K562 (cell line): Measurements from ENCODE around the gene ODAD2. TPM values are rescaled to one million over a fixed set of nuclear protein-coding genes. Genes with fewer than 3 reads are reported as not detected.

ENCODE experiments used
- ATAC-seq: fragments of 200-7000 bp; cut with Tn5 transposase; 3 replicates; pipeline ENCODE4 v1.9.1; 2020; ENCODE audit warnings: moderate library complexity
- BruUV-seq: library from RNA; stranded (reverse); fragments of 400-500 nt; replicated peaks from 2 replicates; lab custom pipeline; 2021; lab: Mats Ljungman, UMichigan
- CTCF ChIA-PET: fragments of 300-600 bp; formaldehyde crosslinking; extraction: SDS; loops from one replicate; lab custom pipeline; 2021; ENCODE audit warnings: low intra/inter-chr PET ratio; lab: Yijun Ruan, JAX
- POLR2A ChIA-PET: fragments of 300-600, 350-650 bp; sonication (Branson Sonifier 250); formaldehyde crosslinking; extraction: SDS; loops from one replicate; lab custom pipeline; 2021; ENCODE audit warnings: antibody characterized with exemption, inconsistent platforms; lab: Yijun Ruan, JAX
- DNase-seq, 4 experiments: peaks; one replicate each; pipeline versions ENCODE4 v3.0.0 to v3.0.0-alpha.2; 2011 to 2018; ENCODE audit warnings: low spot score in 3 of 4, mixed read lengths in 3 of 4; ENCODE audit errors: extremely low read depth in 1 of 4
- FAIRE-seq: peaks from 2 replicates; lab custom pipeline; 2011; peaks lifted over from hg19 to GRCh38; lab: Jason Lieb, UNC
- H2AFZ ChIP-seq: 2 replicates; pipeline ENCODE4 v1.6.0; 2011; ENCODE audit warnings: low read depth, low read length, control low read depth, inconsistent platforms
- H3K27ac ChIP-seq: fragments of 200-600 bp; 3 replicates; pipeline ENCODE4 v1.8.0; 2011; ENCODE audit warnings: low read depth, mild to moderate bottlenecking, control low read depth, inconsistent platforms, low read length, moderate library complexity, mixed read lengths; ENCODE audit errors: extremely low read depth
- H3K27me3 ChIP-seq, 2 experiments: fragments of 300-600 bp in 1 of 2; 2 replicates in 1 of 2; 3 replicates in 1 of 2; pipeline versions ENCODE4 v1.6.0 to v1.8.0; 2011; ENCODE audit warnings: inconsistent platforms in 2 of 2, low read length in 2 of 2, mild to moderate bottlenecking in 1 of 2, mixed read lengths in 1 of 2, moderate library complexity in 1 of 2; ENCODE audit not compliant: control insufficient read depth in 2 of 2, insufficient read depth in 2 of 2
- H3K36me3 ChIP-seq: fragments of 300-600 bp; 3 replicates; pipeline ENCODE4 v1.8.0; 2011; ENCODE audit warnings: mild to moderate bottlenecking, low read length, inconsistent platforms; ENCODE audit not compliant: control insufficient read depth, insufficient read depth
- H3K4me1 ChIP-seq, 2 experiments: fragments of 200-600 bp in 1 of 2; replicated peaks in 1 of 2; 2 replicates in 1 of 2; 3 replicates in 1 of 2; pipeline versions ENCODE4 v1.5.1 to v1.8.0; 2011; ENCODE audit warnings: inconsistent platforms in 2 of 2, low read length in 2 of 2, mild to moderate bottlenecking in 1 of 2, mixed read lengths in 1 of 2, moderate library complexity in 1 of 2; ENCODE audit not compliant: control insufficient read depth in 2 of 2, insufficient read depth in 2 of 2
- H3K4me2 ChIP-seq: 2 replicates; pipeline ENCODE4 v1.6.1; 2011; ENCODE audit warnings: low read length, control low read depth, inconsistent platforms, mixed read lengths; ENCODE audit not compliant: insufficient read depth
- H3K4me3 ChIP-seq: fragments of 200-600 bp; sonication (generic), shearing (Covaris generic); 2 replicates; pipeline ENCODE4 v1.5.1; 2016; ENCODE audit warnings: control low read depth, inconsistent platforms
- H3K79me2 ChIP-seq: fragments of 200-600 bp; 3 replicates; pipeline ENCODE4 v1.8.0; 2011; ENCODE audit warnings: low read length, inconsistent platforms; ENCODE audit not compliant: control insufficient read depth, insufficient read depth
- H3K9ac ChIP-seq, 2 experiments: 2 replicates each; pipeline versions ENCODE4 v1.6.0 to v1.6.1; 2011; ENCODE audit warnings: low read depth in 2 of 2, low read length in 2 of 2, control low read depth in 1 of 2, inconsistent platforms in 1 of 2, mild to moderate bottlenecking in 1 of 2, mixed read lengths in 1 of 2; ENCODE audit not compliant: insufficient read depth in 1 of 2
- H3K9me1 ChIP-seq: one replicate; pipeline ENCODE4 v1.6.0; 2011; ENCODE audit warnings: inconsistent platforms, mild to moderate bottlenecking, low read length, moderate library complexity; ENCODE audit not compliant: control insufficient read depth, insufficient read depth
- H3K9me3 ChIP-seq: replicated peaks from 2 replicates; pipeline ENCODE4 v1.5.1; 2011; ENCODE audit warnings: low read depth, low read length, inconsistent platforms; ENCODE audit not compliant: control insufficient read depth, insufficient read depth
- H4K20me1 ChIP-seq: replicated peaks from 2 replicates; pipeline ENCODE4 v1.6.1; 2011; ENCODE audit warnings: low read length, inconsistent platforms, mixed read lengths; ENCODE audit not compliant: control insufficient read depth, insufficient read depth
- CGGBP1 ChIP-seq: fragments of 250-450 bp; sonication (Bioruptor Pico); IDR thresholded peaks from 2 replicates; pipeline ENCODE4 v1.9.0; 2021; ENCODE audit warnings: mild to moderate bottlenecking
- DNMT1 ChIP-seq: fragments of 450-650 bp; IDR thresholded peaks from 2 replicates; pipeline ENCODE4 v1.6.1; 2016; ENCODE audit warnings: antibody characterized with exemption, mild to moderate bottlenecking
- ELF2 ChIP-seq: fragments of 250-450 bp; sonication (Bioruptor Pico); IDR thresholded peaks from 2 replicates; pipeline ENCODE4 v1.5.0; 2021; ENCODE audit warnings: mild to moderate bottlenecking
- ID3 ChIP-seq, 2 experiments: fragments of 250-450 bp in 1 of 2; fragments of 450-650 bp in 1 of 2; sonication (Bioruptor Pico) in 1 of 2; IDR thresholded peaks; 2 replicates each; pipeline versions ENCODE4 v1.6.1 to v1.8.0; 2016 to 2021; ENCODE audit warnings: mild to moderate bottlenecking in 2 of 2, moderate library complexity in 2 of 2, missing compliant biosample characterization in 1 of 2, missing genetic modification characterization in 1 of 2
- JUNB ChIP-seq: fragments of 450-650 bp; formaldehyde crosslinking; conservative IDR thresholded peaks from 2 replicates; pipeline ENCODE4 v1.4.0; 2020; ENCODE audit warnings: mild to moderate bottlenecking
- LCOR ChIP-seq: sonication (generic); formaldehyde crosslinking; IDR thresholded peaks from 2 replicates; pipeline ENCODE4 v1.8.0; 2022; ENCODE audit warnings: mild to moderate bottlenecking, missing genetic modification reagents
- LEF1 ChIP-seq: fragments of 450-650 bp; IDR thresholded peaks from 2 replicates; pipeline ENCODE4 v1.6.1; 2016; ENCODE audit warnings: mild to moderate bottlenecking
- MBD2 ChIP-seq: sonication (generic); IDR thresholded peaks from 2 replicates; pipeline ENCODE4 v1.6.1; 2016; ENCODE audit warnings: low read depth, borderline replicate concordance
- POLR2A ChIP-seq: fragments of 450-650 bp; conservative IDR thresholded peaks from 2 replicates; pipeline ENCODE4 v1.6.1; 2016
- RHOXF2B ChIP-seq: fragments of 250-450 bp; sonication (Bioruptor Pico); conservative IDR thresholded peaks from 2 replicates; pipeline ENCODE4 v1.5.1; 2021
- SMARCA5 ChIP-seq: fragments of 450-650 bp; IDR thresholded peaks from 2 replicates; pipeline ENCODE4 v1.6.1; 2016
- TFE3 ChIP-seq: fragments of 450-650 bp; formaldehyde crosslinking; IDR thresholded peaks from 2 replicates; pipeline ENCODE4 v1.4.0; 2020; ENCODE audit warnings: mild to moderate bottlenecking, mixed read lengths
- ZKSCAN8 ChIP-seq: fragments of 200-800 bp; sonication (Bioruptor generic); IDR thresholded peaks from 2 replicates; pipeline ENCODE4 v1.6.1; 2016; ENCODE audit warnings: missing genetic modification characterization, missing compliant biosample characterization
- ZNF507 ChIP-seq: conservative IDR thresholded peaks from 2 replicates; pipeline ENCODE4 v1.6.1; 2017; ENCODE audit warnings: missing genetic modification characterization, missing compliant biosample characterization
- ZNF707 ChIP-seq: fragments of 250-450 bp; sonication (Bioruptor Pico); conservative IDR thresholded peaks from 2 replicates; pipeline ENCODE4 v1.8.0; 2022; ENCODE audit warnings: inconsistent platforms, mild to moderate bottlenecking, moderate library complexity
- WGBS: fragments of 100-300 bp; shearing (Covaris generic); methylation state at CpG from one replicate; pipeline ENCODE4 v1.1.6; 2016; ENCODE audit warnings: low coverage, mixed read lengths; ENCODE audit not compliant: insufficient coverage; ENCODE audit errors: missing lambda C conversion rate; 5-methylcytosine and 5-hydroxymethylcytosine counted together
- in situ Hi-C: fragments of 300-500 bp; cut with MboI; formaldehyde crosslinking; loops from 4 replicates; pipeline ENCODE4 v1.15.0; 2018; ENCODE audit warnings: inconsistent platforms, mixed read lengths
- intact Hi-C: fragments of 100-400 bp; cut with micrococcal nuclease; formaldehyde crosslinking; loops from 2 replicates; pipeline ENCODE4 v1.14.2; 2022
- polyA plus RNA-seq, 8 experiments: library from polyadenylated mRNA; depleted of rRNA in 4 of 8; stranded (reverse) in 5 of 8; unstranded in 3 of 8; fragments of >200 nt; fragmentation: Nextera tagmentation in 2 of 8; fragmentation: Illumina TruSeq in 1 of 8; extraction: Ambion mirVana in 2 of 8; extraction: Trizol in 1 of 8; gene quantifications; 2 replicates each; pipeline versions ENCODE4 v1.2.1 to v1.2.3, GENCODE V29; 2011 to 2014; ENCODE audit warnings: inconsistent platforms in 1 of 8, missing spikeins in 1 of 8
- total RNA-seq, 7 experiments: library from RNA; depleted of rRNA in 6 of 7; stranded (reverse); fragments of >200 nt in 6 of 7; fragmentation: Illumina TruSeq in 2 of 7; extraction: Trizol in 2 of 7; gene quantifications; 2 replicates each; pipeline versions ENCODE4 v1.2.1 to v1.2.3, GENCODE V29; 2011 to 2021; ENCODE audit warnings: low replicate concordance in 1 of 7
- TF ChIP-seq, protein P1 (sequence below): fragments of 450-650 bp; conservative IDR thresholded peaks from 2 replicates; pipeline ENCODE4 v1.6.1; 2016; ENCODE audit warnings: missing genetic modification characterization, low read depth, mild to moderate bottlenecking, missing compliant biosample characterization, moderate library complexity

The ODAD2 gene
- total and polyA plus RNA-seq, 9 of the 15 experiments (the other 6 are each of a cell fraction or from before 2014, with no cell fraction given) = not detected

GRCh38 chr10:27997865-27998177 is 1.1 kb downstream of the ODAD2 start:
- POLR2A ChIA-PET = no interaction called here
- Histone ChIP-seq H3K79me2 (no peaks in the 10 kb centered on the region), H3K4me2 (no peak overlapping the region), H3K9ac (no peak overlapping the region), H3K9me1 (no peaks in the 10 kb centered on the region), H3K4me1 (peaks cover 0 to 9% of the 10 kb centered on the region in 2 experiments; a peak in 2 of 5 replicates), H4K20me1 (no peaks in the 10 kb centered on the region), H3K9me3 (no peaks in the 10 kb centered on the region), H3K27me3 (peaks cover 6 to 19% of the 10 kb centered on the region in 2 experiments; a peak in 4 of 5 replicates), H3K27ac (no peak overlapping the region), H2AFZ (no peak overlapping the region), H3K4me3 (no peak overlapping the region), H3K36me3 (no peaks in the 10 kb centered on the region)
- no peak for TF ChIP-seq RHOXF2B
- TF ChIP-seq CGGBP1 (CRISPR knock-in tag) = no peak
- no peak for TF ChIP-seq ELF2
- TF ChIP-seq LEF1 = no peak
- TF ChIP-seq ID3 (CRISPR knock-in tag; IDR thresholded peaks at IDR 0.05) = no peak
- TF ChIP-seq ID3 (tag; IDR thresholded peaks at IDR 0.05) = no peak
- no peak for TF ChIP-seq ZKSCAN8 (CRISPR knock-in tag)
- TF ChIP-seq JUNB (CRISPR knock-in tag) = no peak
- TF ChIP-seq SMARCA5 = no peak
- TF ChIP-seq, protein P1, sequence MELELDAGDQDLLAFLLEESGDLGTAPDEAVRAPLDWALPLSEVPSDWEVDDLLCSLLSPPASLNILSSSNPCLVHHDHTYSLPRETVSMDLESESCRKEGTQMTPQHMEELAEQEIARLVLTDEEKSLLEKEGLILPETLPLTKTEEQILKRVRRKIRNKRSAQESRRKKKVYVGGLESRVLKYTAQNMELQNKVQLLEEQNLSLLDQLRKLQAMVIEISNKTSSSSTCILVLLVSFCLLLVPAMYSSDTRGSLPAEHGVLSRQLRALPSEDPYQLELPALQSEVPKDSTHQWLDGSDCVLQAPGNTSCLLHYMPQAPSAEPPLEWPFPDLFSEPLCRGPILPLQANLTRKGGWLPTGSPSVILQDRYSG (tag) = no peak
- TF ChIP-seq ZNF707 (CRISPR knock-in tag) = no peak
- TF ChIP-seq TFE3 (CRISPR knock-in tag) = no peak
- TF ChIP-seq DNMT1 = no peak
- no peak for TF ChIP-seq POLR2A
- no peak for TF ChIP-seq MBD2
- no peak for TF ChIP-seq LCOR
- TF ChIP-seq ZNF507 = no peak
- 1% methylated on average over 5 of the region's 5 CpGs for WGBS
- FAIRE-seq (no peak), DNase-seq (no peak), ATAC-seq (no peak)
- CTCF ChIA-PET = no interaction called here
- no TSS peak for BruUV-seq
- intact Hi-C loops (no loop called here), in situ Hi-C loops (no loop called here)
